COLO668 (cell line): ENCODE measurements around the gene FCHSD1.

Experiments used
- DNase-seq: peaks from one replicate; lab custom pipeline; 2025; ENCODE audit not compliant: unreplicated experiment; lab: John Stamatoyannopoulos, UW

Gene FCHSD1

DNA sequence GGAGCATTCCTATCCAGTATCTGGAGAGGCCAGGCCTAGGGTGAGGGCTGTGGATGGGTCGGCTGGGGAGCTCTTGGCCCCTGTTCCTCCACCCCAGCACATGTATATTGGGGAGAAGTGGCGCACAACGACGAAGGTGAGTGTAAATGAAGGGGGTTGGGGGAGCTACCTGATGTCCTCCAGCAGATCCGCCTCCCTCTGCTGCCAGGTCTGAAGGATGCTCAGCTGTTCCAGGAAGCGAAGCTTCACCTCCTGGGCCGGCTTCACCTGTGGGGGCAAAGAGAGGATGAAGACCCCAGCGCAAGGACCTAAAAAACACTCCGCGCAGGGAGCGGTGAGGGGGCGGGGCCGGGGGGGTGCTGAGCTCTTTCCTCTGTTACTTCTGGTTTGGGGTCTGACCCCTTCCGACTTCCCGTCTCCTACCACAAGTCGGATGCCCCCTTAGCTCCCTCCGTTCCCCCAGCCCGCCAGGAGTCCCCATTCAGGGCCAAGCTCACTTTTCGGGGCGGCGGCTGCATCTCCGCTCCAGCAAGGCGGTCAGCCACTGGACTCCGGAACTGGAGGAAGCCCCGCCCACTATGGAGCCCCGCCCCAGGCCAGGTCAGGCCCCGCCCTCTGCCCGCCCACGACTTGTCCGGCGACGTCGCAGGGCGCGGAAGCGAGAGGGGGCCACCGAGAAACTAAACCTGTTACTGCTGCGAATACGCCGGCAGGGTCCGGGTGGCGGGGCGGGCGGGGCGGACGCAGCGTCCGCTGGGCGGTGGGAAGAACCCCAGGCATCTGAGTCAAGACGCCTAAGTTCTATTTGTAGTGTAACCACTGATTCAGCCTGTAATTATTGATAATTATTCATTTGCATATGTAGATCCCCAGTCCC, at the start of gene FCHSD1:
TSS of gene FCHSD1 (minus strand) at position 568 of the 877 bp plus-strand sequence. CDS start at position 518, 50 bp downstream.
- peak; percentile 64 for DNase-seq

DNA sequence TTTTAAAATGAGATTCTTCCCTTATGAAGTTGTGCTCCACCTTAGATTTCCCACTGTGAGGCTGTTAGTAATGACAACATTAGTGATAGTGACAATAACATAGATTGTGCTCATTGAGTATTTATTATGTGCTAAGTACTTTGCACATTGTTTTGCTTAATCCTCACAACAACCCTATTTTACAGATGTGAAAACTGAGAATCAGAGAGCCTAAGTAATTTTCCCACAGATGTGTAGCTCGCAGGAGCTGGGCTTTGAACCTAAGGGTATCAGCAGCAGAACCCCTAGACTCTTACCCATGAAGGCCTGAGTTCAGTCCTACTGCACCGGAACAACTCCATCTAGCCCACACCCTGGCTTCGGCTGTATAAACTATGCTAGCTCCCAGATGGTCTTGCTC, 46.4 kb upstream of the FCHSD1 start:
- DNase-seq, result no peak

DNA sequence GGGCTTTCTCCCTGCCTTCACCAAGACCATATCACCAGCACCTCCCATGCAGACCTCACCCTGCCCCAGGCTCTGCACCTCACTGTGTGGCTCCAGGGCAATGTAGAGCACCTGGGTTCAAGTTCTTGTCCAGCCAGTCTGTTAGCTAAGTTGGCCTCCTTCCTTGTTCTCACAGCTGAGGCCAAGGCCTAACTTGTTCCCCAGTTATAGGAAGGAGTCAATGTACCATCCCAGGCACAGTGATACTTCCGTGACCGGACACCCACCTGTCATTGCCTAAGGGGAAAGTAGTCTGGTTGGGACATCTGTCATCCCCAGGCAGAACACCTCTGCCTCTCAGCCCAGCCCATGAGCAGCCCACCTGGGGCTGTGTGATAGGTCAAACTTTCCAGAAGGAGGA, 45.2 kb upstream of the FCHSD1 start:
- DNase-seq, result no peak

DNA sequence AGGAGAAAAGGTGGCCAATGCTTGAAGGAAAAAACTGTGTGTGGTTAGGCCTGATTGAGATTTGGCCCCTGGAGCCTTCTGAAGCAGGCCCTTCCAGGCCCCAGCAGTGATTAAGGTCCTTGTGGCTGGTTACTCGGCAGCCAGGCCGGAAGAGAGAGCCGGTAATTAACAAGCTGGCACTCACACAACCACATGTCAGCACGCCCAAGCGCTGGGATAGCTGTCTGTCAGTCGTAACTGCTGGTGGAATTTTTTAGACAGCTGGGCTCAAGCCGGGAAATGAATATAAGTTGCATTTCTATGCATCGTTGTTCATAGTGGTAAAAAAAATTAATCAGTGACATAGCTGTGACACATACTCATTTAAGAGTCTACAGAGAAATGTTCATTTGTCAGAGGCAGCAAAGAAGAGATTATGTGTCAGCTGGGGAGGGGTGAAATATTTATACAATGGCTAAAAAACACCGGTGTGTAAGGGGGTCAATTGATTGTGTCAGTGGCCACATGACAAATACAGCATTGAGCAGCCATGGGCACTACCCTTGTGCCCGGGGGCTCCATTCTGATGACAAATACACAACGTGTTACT, 44.5 kb upstream of the FCHSD1 start:
- DNase-seq, result peak; percentile 59

DNA sequence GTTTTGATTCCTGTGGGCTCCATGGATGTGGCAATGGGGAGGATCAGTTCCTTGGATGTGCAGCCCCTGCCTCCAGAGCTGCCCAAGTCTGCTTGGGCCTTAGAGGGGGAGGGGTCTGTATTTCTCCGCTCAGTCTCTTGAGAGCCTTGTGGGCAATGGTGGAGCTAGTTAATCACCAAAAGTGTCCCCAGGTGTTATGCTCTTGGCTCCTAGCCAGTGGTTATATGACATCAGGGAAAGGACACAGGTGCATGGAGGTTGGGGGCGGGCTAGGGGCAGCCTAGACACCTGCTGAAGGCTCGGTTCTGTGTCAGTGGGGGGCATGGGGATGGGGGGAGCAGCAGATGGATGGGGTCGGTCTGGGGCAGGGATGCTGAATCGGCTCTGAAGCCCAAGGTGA, 43.3 kb upstream of the FCHSD1 start:
- DNase-seq, result peak; percentile 64

GRCh38 chr5:141692919-141693725, 41.9 kb upstream of the FCHSD1 start:
- DNase-seq, result peak; percentile 56

DNA sequence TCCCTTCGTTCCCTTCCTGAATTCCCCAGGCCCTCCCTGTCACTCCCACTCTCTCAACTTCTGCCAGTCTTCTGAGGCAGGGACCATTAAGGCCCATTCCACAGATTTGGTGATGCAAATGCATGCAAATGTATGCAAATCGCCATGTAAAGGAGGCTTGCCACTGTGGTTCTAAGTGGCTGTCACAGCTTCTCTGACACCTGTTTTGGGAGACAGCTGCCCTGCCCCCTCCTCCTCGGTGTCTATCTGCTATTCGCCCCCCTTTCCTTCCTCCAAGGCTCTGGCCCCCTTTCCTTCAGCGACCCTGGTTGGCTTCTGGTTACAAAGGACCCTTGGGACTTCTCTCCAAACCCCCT, 41.3 kb upstream of the FCHSD1 start:
- DNase-seq, result no peak

DNA sequence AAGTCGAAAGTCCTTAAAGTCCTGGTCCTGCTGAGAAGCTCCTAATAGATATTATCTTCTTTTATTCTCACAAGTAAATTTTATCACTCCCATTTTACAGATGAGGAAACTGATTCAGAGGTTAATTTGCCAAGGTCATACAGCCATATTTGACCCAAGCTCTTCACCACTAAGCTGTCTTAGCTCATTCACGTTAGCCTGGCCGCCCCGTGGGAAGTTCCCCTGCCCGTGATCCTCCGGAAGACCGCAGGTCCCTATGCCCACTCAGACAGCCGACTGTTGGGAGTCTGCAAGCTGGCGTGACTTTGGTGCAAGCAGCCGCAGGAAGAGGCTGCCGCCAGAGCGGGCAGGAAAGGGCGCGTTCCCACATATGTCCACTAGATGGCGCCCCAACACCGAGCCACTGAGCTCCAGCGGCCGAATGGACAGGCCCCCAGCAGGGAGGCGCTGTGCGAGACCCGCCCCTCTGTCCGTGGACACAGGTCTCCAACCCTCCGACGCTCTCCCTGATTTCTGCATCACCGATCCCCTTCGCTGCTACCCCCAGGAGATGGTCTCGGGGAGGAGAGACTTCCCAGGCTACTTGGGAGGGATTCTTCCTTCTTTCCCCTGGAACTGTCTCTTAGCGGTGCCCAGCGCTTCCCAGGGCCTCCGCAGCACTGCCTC, 40.8 kb upstream of the FCHSD1 start:
- peak; percentile 69 for DNase-seq

DNA sequence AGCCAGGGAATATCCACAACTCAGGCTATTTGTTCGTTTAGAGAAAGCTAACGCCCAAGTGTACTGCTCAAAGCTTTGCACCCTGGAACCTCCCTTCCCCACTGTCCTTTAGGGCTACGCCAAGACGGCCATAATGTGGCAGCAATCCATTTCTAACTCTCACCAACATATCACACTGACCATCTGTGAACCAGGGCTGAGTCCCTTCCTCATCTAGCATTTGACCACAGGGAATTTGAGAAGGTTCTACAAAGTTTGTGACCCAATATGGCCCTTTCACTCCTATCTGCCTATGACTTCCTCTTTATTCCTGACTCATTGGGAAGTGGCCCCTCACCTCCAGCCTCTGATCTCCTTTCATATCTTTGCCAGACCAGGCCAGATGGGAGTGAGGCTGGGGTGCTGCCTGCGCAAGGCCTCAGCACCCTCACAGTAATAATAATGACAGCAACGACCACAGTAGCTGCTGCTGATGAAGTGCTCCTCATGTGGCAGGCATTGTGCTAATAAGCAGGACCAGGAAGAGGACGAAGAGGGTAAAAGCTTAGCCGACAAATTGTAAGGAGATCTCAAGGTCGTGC, 40.2 kb upstream of the FCHSD1 start:
- DNase-seq, result no peak

- DNase-seq, result no peak
Measured at GRCh38 chr5:141686648-141687416, 35.6 kb upstream of the FCHSD1 start.

DNA sequence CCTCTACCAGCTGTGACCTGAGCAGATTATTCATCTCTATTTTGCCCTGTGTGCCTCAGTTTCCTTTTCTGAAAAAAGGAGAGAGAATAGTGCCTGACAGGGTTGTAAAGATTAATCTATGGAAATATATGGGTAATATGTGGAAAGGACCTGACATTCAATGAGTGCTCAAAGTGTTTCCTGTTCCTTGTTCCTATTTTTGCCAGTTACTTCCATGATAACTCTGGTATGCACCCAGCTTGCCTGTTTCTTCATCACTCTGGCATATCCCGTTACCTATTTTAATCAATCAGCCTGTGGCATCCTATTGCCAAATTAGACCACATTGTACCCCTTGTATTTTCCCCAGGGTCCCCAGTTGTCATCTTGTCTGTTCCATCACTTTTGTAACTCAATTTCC, 34.4 kb upstream of the FCHSD1 start:
- DNase-seq, result no peak

DNA sequence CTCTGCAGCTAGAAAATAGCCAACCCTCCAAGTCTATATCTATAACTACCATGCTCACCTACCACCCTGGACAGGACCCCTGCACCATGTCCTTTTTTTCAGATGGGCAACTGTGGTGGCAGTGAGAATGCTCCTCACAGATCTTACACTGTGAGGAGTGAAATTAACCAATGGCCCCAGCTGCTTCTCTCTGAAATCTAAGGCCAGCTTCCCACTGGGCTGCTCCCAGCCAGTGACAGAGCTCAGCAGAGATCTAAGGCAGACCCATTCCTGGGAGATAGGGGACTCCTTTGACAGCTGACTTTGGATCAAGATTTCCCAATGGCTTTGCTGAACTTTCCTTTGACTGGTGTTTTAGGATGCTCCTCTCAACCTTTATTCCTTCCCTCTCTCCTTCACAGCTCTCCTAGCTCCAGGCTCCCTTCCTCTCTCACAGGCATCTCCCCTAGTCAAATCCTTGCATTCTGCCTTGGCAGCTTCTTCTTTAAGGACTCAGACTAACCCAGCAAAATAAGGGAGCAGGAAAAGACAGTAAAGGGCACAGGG, 32.5 kb upstream of the FCHSD1 start:
- no peak for DNase-seq

GRCh38 chr5:141681695-141682641, 30.8 kb upstream of the FCHSD1 start, which contains the start of gene ARAP3:
Gene ARAP3, minus strand, starts transcription at chr5:141682230. Its CDS starts 1,744 bp downstream, at chr5:141680486.
- DNase-seq, result peak; percentile 10

DNA sequence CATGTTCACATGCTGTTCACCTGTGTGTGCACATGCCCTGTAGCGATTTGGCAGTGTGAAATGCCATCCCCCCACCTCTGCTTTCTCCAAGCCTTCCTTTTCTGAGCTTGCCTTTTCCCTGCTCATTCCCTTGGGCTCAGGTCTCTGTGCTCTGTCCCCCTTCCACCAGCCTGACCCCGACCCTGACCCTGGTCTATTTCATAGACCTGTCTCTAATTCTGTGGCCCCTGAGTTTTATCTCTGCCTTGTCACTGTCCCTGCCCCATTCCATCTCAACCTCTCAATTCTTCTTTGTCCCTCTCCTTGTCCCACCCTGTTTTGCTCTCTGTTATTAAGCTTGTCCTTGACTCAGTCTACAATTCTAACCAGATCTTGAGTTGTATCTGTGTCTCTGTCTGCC, 30.1 kb upstream of the FCHSD1 start:
- DNase-seq, result no peak

- DNase-seq, result peak; percentile 1
Measured at GRCh38 chr5:141680751-141681201, 29.6 kb upstream of the FCHSD1 start.

DNA sequence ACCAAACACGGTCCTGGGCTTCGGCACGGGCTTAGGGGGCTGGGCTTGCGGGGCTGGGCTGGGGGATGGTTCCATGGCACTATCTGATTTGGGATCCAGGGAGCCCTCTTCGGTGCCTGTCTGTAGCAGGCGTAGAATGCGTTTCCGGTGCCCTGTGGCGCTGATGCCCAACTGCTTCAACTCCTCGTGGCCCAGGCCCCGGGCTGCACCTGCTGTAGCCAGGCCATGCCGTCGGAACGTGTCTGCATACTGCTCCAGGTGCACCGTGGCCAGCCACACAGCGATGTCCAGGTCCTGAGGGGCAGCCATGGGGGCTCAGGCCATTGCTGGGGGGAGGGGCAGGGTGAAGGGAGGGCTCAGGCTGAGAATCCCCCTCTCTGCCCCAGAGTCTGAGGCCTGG, 29.0 kb upstream of the FCHSD1 start:
- no peak for DNase-seq

GRCh38 chr5:141677415-141677814, 26.2 kb upstream of the FCHSD1 start:
- no peak for DNase-seq

GRCh38 chr5:141675672-141676071, 24.5 kb upstream of the FCHSD1 start:
- DNase-seq, result no peak

DNA sequence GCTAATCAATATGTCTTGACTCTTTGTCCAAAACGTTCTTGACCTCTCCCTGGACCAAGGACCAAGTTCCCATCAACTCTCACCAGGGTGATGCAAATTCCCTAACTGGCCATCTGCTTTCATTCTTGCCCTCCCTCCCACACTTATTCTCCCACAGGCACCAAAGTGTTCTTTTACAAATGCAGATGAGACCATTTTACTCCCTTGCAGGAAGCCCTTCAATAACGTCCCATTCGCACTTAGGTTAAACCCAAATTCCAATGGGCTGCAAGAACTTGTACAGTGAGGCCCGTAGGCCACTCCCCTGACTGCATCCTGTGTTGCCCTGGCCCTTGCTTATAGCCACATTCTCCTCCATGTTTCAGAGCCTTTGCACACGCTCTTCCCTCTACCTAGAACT, 23.5 kb upstream of the FCHSD1 start:
- no peak for DNase-seq
